GM19467 (cell line): Measurements from ENCODE around the gene TBC1D3B.
"Not testable (repeated sequence)": the region's sequence is repeated elsewhere in the genome, so short reads cannot be mapped to it uniquely, and the experiment has no call there.

Experiments
- ATAC-seq: cut with Tn5 transposase; IDR thresholded peaks from one replicate; pipeline ENCODE4 v1.9.1; 2021; ENCODE audit warnings: mild to moderate bottlenecking, moderate library complexity; ENCODE audit not compliant: unreplicated experiment

The TBC1D3B gene

GRCh38 chr17:36182176-36183000 lies 6.0 kb upstream of the TBC1D3B start:
- no peak for ATAC-seq

GRCh38 chr17:36181446-36182175 lies 5.2 kb upstream of the TBC1D3B start:
- not testable (repeated sequence) for ATAC-seq

GRCh38 chr17:36168836-36169235 lies 7.6 kb downstream of the TBC1D3B start:
- ATAC-seq: not testable (repeated sequence)

GRCh38 chr17:36153895-36154610 lies 22.4 kb downstream of the TBC1D3B start:
- ATAC-seq: no peak

- ATAC-seq: no peak
Measured at GRCh38 chr17:36152639-36153120, 23.8 kb downstream of the TBC1D3B start.

GRCh38 chr17:36151891-36152638 lies 24.4 kb downstream of the TBC1D3B start:
- no peak for ATAC-seq

GRCh38 chr17:36149296-36149820 lies 27.1 kb downstream of the TBC1D3B start:
- no peak for ATAC-seq

- ATAC-seq: no peak
Measured at GRCh38 chr17:36148559-36149295, 27.7 kb downstream of the TBC1D3B start.

- no peak for ATAC-seq
Measured at GRCh38 chr17:36147601-36148000, 28.8 kb downstream of the TBC1D3B start.

- no peak for ATAC-seq
Measured at GRCh38 chr17:36144981-36145729, 31.3 kb downstream of the TBC1D3B start.

- no peak for ATAC-seq
Measured at GRCh38 chr17:36144014-36144413, 32.4 kb downstream of the TBC1D3B start.

GRCh38 chr17:36142806-36143205 lies 33.6 kb downstream of the TBC1D3B start:
- no peak for ATAC-seq

GRCh38 chr17:36142235-36142634 lies 34.2 kb downstream of the TBC1D3B start:
- no peak for ATAC-seq

- ATAC-seq: no peak
Measured at GRCh38 chr17:36136439-36136838, 40.0 kb downstream of the TBC1D3B start.

- no peak for ATAC-seq
Measured at GRCh38 chr17:36136036-36136435, 40.4 kb downstream of the TBC1D3B start.

- no peak for ATAC-seq
Measured at GRCh38 chr17:36135465-36135864, 41.0 kb downstream of the TBC1D3B start.

- ATAC-seq: no peak
Measured at GRCh38 chr17:36133602-36134236, 42.7 kb downstream of the TBC1D3B start.

GRCh38 chr17:36132421-36132831 lies 44.0 kb downstream of the TBC1D3B start:
- no peak for ATAC-seq
